ENCODE data around the gene TSSK6. TPM values are rescaled to one million over a fixed set of nuclear protein-coding genes. Genes with fewer than 3 reads are reported as not detected.

Gene TSSK6
- total and polyA plus RNA-seq, 2 of the 4 experiments (the other 2 are of a cell fraction) = 1.3 to 2.2 TPM

GRCh38 chr19:19480688-19481087 is 34.7 kb downstream of the TSSK6 start:
- intact Hi-C loops (cut with micrococcal nuclease) (no loop called here), dilution Hi-C loops (cut with HindIII; ENCODE audit: low sequenced_read_pairs, unreplicated experiment) (no loop called here), in situ Hi-C loops (cut with MboI; ENCODE audit: low sequenced_read_pairs) (no loop called here)
- TF ChIP-seq RAD21 (IDR thresholded peaks at IDR 0.05; ENCODE audit: low read length) = no peak
- H2BK15ac ChIP-seq (ENCODE audit: low read depth, low read length) = no peak overlapping the region
- H4K5ac ChIP-seq (ENCODE audit: low read depth, low read length) = no peak overlapping the region
- H3K4ac ChIP-seq (ENCODE audit: low read depth, low read length) = no peak overlapping the region
- no peak overlapping the region for H2AFZ ChIP-seq (replicated peaks; ENCODE audit: low read length, poor library complexity)
- no peak overlapping the region for H2AK5ac ChIP-seq (ENCODE audit: low read depth, low read length)
- H3K27me3 ChIP-seq (ENCODE audit: control insufficient read depth, insufficient read depth, low read length) = no peaks in the 10 kb centered on the region
- peaks cover 24 to 91% of the 10 kb centered on the region in 2 experiments for H3K79me1 ChIP-seq (ENCODE audit: low read depth in 1 of 2, low read length in 2 of 2)
- H4K20me1 ChIP-seq (ENCODE audit: insufficient read depth, low read length) = peaks cover 34% of the 10 kb centered on the region
- H3K18ac ChIP-seq (ENCODE audit: low read depth, low read length) = no peak overlapping the region
- no peaks in the 10 kb centered on the region for H3K9me3 ChIP-seq (ENCODE audit: control insufficient read depth, insufficient read depth, low read length)
- no peak overlapping the region for H3K27ac ChIP-seq (ENCODE audit: insufficient read depth, low read length)
- CTCF ChIA-PET = no interaction called here
- H3K9ac ChIP-seq (ENCODE audit: low read depth, low read length) = no peak overlapping the region
- peaks cover 17% of the 10 kb centered on the region for H3K4me1 ChIP-seq (ENCODE audit: control insufficient read depth, insufficient read depth, low read length)
- H4K8ac ChIP-seq (ENCODE audit: low read depth in 2 of 2, low read length in 2 of 2) = no peak overlapping the region
- no peak overlapping the region for H2AK9ac ChIP-seq (replicated peaks; ENCODE audit: low read depth, low read length, poor library complexity)
- no TSS peak for BruUV-seq (replicated peaks)
- POLR2A ChIA-PET (ENCODE audit: unreplicated experiment) = no interaction called here
- no peak overlapping the region for H2BK5ac ChIP-seq (ENCODE audit: low read depth, low read length, poor library complexity, severe bottlenecking)
- WGBS, 2 experiments (ENCODE audit: extremely low coverage in 2 of 2, insufficient read length in 1 of 2) = no CpG with 5 or more reads among the region's 5 CpGs
- no peak overlapping the region for H3K4me2 ChIP-seq (ENCODE audit: low read depth, low read length)
- no peak overlapping the region for H3K23ac ChIP-seq (ENCODE audit: low read depth, low read length)
- no peak overlapping the region for H3K4me3 ChIP-seq (ENCODE audit: insufficient read depth, low read depth, low read length)
- H2BK20ac ChIP-seq (ENCODE audit: low read depth, low read length) = no peak overlapping the region
- no peak overlapping the region for H3K14ac ChIP-seq (replicated peaks; ENCODE audit: low read depth, low read length)
- peaks cover 12% of the 10 kb centered on the region for H3K9me1 ChIP-seq (ENCODE audit: insufficient read depth, low read length)
- no peak overlapping the region for H2BK120ac ChIP-seq (ENCODE audit: low read depth, low read length)
- no peak for DNase-seq
- no peak overlapping the region for H4K91ac ChIP-seq (ENCODE audit: insufficient read depth, low read depth, low read length)
- no peak overlapping the region for H3K56ac ChIP-seq (ENCODE audit: extremely low read depth, insufficient read depth, low read length)
- ATAC-seq (ENCODE audit: low read depth) = no peak
- H3K36me3 ChIP-seq (ENCODE audit: control insufficient read depth, insufficient read depth, low read length) = peaks cover 4% of the 10 kb centered on the region; the same call in 1 of the 2 replicates

All from IMR-90 (cell line).